Dendritic cell treated with granulocyte-macrophage colony-stimulating factor and Interleukin-4, amounts not matched to agents 40 ng/mL and 50 ng/mL, for 4 days (primary cell): ENCODE data around the gene ADAM12.

Experiments
- H3K27ac Mint-ChIP-seq: one replicate; pipeline ENCODE4 v1.8.0; 2022; ENCODE audit warnings: mild to moderate bottlenecking, mixed read lengths
- H3K27me3 Mint-ChIP-seq: one replicate; pipeline ENCODE4 v1.8.0; 2022; ENCODE audit warnings: mild to moderate bottlenecking, mixed read lengths
- H3K36me3 Mint-ChIP-seq: one replicate; pipeline ENCODE4 v1.8.0; 2022; ENCODE audit warnings: low read depth, mixed read lengths
- H3K4me1 Mint-ChIP-seq: one replicate; pipeline ENCODE4 v1.8.0; 2022; ENCODE audit warnings: low read depth, mixed read lengths
- H3K4me3 Mint-ChIP-seq: one replicate; pipeline ENCODE4 v1.8.0; 2022; ENCODE audit warnings: mild to moderate bottlenecking, moderate library complexity, mixed read lengths
- H3K9me3 Mint-ChIP-seq: one replicate; pipeline ENCODE4 v1.8.0; 2022; ENCODE audit warnings: mixed read lengths
- intact Hi-C: fragments of 100-400 bp; cut with micrococcal nuclease; formaldehyde crosslinking; loops from one replicate; pipeline ENCODE4 v1.15.0; 2022

Gene ADAM12

GRCh38 chr10:126087153-126087680, 301.1 kb downstream of the ADAM12 start:
- no peaks in the 10 kb centered on the region for H3K27me3 Mint-ChIP-seq
- H3K9me3 Mint-ChIP-seq: no peaks in the 10 kb centered on the region
- H3K27ac Mint-ChIP-seq: peak overlapping the region; percentile 67
- no peak overlapping the region for H3K4me3 Mint-ChIP-seq
- H3K4me1 Mint-ChIP-seq: peaks cover 52% of the 10 kb centered on the region
- intact Hi-C loops: no loop called here
- H3K36me3 Mint-ChIP-seq: no peaks in the 10 kb centered on the region

DNA sequence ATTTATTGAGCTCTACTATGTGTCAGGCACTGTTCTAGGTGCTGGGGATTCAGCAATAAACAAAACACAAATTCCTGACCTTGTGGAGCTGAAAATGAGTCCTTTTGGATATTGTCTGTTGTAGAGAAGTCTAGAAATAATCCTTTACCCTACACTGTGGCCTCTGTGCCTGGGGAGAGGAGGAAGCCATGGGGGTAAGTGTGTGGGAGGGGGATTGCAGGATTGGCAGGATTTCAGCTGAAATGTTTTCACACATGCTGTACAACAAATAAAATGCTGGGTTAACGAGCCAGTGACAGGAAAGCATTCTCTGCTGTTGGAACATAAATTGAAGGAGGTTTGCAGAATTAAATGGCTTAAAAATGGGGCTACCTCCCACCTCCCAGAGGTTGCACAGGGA, 302.5 kb downstream of the ADAM12 start:
- Mint-ChIP-seq H3K4me3 (no peak overlapping the region), H3K27ac (no peak overlapping the region), H3K9me3 (no peaks in the 10 kb centered on the region), H3K27me3 (peaks cover 3% of the 10 kb centered on the region), H3K36me3 (no peaks in the 10 kb centered on the region), H3K4me1 (peaks cover 44% of the 10 kb centered on the region)
- intact Hi-C loops: no loop called here

GRCh38 chr10:126084369-126084768, 303.9 kb downstream of the ADAM12 start:
- H3K9me3 Mint-ChIP-seq: no peaks in the 10 kb centered on the region
- H3K27ac Mint-ChIP-seq: no peak overlapping the region
- peaks cover 3% of the 10 kb centered on the region for H3K27me3 Mint-ChIP-seq
- H3K36me3 Mint-ChIP-seq: no peaks in the 10 kb centered on the region
- H3K4me3 Mint-ChIP-seq: no peak overlapping the region
- intact Hi-C loops: no loop called here
- H3K4me1 Mint-ChIP-seq: peaks cover 39% of the 10 kb centered on the region

GRCh38 chr10:126083009-126083408, 305.3 kb downstream of the ADAM12 start:
- peaks cover 25% of the 10 kb centered on the region for H3K4me1 Mint-ChIP-seq
- H3K36me3 Mint-ChIP-seq: no peaks in the 10 kb centered on the region
- peaks cover 5% of the 10 kb centered on the region for H3K27me3 Mint-ChIP-seq
- intact Hi-C loops: no loop called here
- no peaks in the 10 kb centered on the region for H3K9me3 Mint-ChIP-seq
- no peak overlapping the region for H3K27ac Mint-ChIP-seq
- H3K4me3 Mint-ChIP-seq: no peak overlapping the region

- no peak overlapping the region for H3K4me3 Mint-ChIP-seq
Observed at GRCh38 chr10:126081841-126082466, 306.3 kb downstream of the ADAM12 start.

GRCh38 chr10:126080879-126081411, 307.3 kb downstream of the ADAM12 start:
- H3K4me1 Mint-ChIP-seq: peaks cover 18% of the 10 kb centered on the region
- H3K27ac Mint-ChIP-seq: peak overlapping the region; percentile 28
- H3K4me3 Mint-ChIP-seq: no peak overlapping the region
- no peaks in the 10 kb centered on the region for H3K36me3 Mint-ChIP-seq
- H3K27me3 Mint-ChIP-seq: peaks cover 5% of the 10 kb centered on the region
- no peaks in the 10 kb centered on the region for H3K9me3 Mint-ChIP-seq
- intact Hi-C loops: no loop called here

More at GRCh38 chr10:126081841-126082466, 306.3 kb downstream of the ADAM12 start:
- intact Hi-C loops: no loop called here
- Mint-ChIP-seq H3K36me3 (no peaks in the 10 kb centered on the region), H3K27ac (no peak overlapping the region), H3K27me3 (peaks cover 5% of the 10 kb centered on the region), H3K9me3 (no peaks in the 10 kb centered on the region), H3K4me1 (peaks cover 17% of the 10 kb centered on the region)

DNA sequence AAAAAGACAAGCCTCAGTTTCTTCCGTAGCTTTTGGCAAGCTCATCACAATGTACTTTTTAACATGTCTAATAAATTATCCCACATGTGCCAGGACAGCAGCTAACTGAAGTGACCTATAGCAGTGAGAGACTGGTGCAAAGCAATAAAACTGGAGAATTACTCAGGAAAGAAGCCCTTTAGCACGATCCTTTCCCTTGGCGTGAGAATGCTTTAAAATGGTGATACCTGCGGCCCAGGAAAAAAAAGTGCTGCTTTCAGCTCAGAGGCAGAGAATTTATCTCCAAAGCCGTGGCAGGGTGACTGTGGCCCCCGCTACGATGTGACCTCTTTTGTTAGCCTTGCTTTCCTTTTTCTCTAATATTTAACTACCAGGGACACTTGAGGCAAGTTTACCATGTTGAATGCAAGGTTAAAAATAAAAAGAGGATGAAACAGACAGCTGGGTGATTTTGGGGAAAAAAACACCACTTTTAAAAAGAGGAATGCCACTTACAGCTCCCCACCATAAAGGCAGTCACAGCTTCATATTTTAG, 307.9 kb downstream of the ADAM12 start:
- H3K36me3 Mint-ChIP-seq: no peaks in the 10 kb centered on the region
- intact Hi-C loops: no loop called here
- H3K9me3 Mint-ChIP-seq: no peaks in the 10 kb centered on the region
- H3K4me1 Mint-ChIP-seq: peaks cover 15% of the 10 kb centered on the region
- H3K27me3 Mint-ChIP-seq: peaks cover 5% of the 10 kb centered on the region
- H3K27ac Mint-ChIP-seq: no peak overlapping the region
- H3K4me3 Mint-ChIP-seq: no peak overlapping the region

- intact Hi-C loops: no loop called here
- Mint-ChIP-seq H3K9me3 (no peaks in the 10 kb centered on the region), H3K27me3 (peaks cover 19% of the 10 kb centered on the region), H3K4me3 (no peak overlapping the region), H3K36me3 (no peaks in the 10 kb centered on the region), H3K4me1 (peaks cover 14% of the 10 kb centered on the region), H3K27ac (no peak overlapping the region)
Observed at GRCh38 chr10:126075009-126075408, 313.3 kb downstream of the ADAM12 start.

DNA sequence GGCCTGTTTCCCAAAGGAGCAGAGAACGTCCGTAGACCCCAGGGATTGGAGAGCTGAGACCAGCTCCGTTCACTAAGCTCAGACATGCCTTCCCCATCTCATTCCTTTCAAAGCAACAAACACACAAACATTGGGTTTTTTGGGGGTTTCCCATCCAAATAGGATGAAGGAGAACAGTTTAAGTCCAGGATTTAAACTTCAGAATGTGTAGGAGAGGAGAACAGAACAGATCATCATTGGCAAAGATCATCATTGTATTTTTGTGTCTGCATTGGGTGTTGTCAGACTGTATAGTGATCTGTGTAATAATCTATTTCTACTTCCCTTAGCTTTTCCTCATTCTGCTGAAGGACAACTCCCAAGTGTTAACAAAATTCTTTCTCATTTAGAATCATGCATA, 314.0 kb downstream of the ADAM12 start:
- Mint-ChIP-seq H3K4me1 (peaks cover 14% of the 10 kb centered on the region), H3K4me3 (no peak overlapping the region), H3K27ac (no peak overlapping the region), H3K9me3 (no peaks in the 10 kb centered on the region), H3K27me3 (peaks cover 25% of the 10 kb centered on the region), H3K36me3 (no peaks in the 10 kb centered on the region)
- intact Hi-C loops: no loop called here

DNA sequence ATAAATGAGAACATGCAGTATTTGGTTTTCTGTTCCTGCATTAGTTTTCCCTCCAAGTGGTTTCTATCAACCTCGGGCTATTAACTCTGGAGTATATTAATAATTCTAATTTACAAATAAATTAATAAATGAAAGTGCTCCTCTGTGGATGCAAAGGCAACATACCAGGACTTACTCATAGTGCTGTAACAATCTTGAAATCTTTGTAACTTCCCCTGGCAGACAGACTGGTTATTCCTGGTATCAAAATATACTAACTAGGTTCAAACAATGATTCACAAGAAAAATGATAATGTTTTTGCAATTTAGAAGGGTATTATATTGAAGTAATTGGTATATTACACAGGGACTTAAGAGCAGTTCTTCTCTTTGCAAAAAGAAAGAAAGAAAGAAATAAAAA, 314.7 kb downstream of the ADAM12 start:
- H3K4me3 Mint-ChIP-seq: no peak overlapping the region
- H3K36me3 Mint-ChIP-seq: no peaks in the 10 kb centered on the region
- intact Hi-C loops: no loop called here
- no peaks in the 10 kb centered on the region for H3K9me3 Mint-ChIP-seq
- peaks cover 14% of the 10 kb centered on the region for H3K4me1 Mint-ChIP-seq
- H3K27me3 Mint-ChIP-seq: peaks cover 27% of the 10 kb centered on the region
- no peak overlapping the region for H3K27ac Mint-ChIP-seq

DNA sequence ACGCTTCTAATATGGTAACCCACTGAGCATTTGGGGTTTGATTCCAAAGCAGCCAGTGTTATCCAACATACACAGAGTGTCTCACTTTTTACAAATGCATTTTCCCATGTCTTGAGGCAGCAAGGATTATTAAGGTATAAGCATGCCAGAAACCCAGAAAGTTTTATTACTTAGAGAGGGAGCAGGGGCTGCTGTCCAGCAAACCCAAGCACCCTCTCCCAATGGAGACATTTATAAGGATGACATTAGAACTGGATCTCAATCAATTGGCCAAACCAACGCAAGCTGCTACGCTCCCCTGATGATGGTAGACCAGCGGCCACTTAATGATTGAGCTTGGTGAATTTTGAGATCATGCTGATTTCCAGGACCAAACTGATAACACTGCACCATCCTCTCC, 315.7 kb downstream of the ADAM12 start:
- intact Hi-C loops: no loop called here
- Mint-ChIP-seq H3K27ac (no peak overlapping the region), H3K36me3 (no peaks in the 10 kb centered on the region), H3K27me3 (peaks cover 25% of the 10 kb centered on the region), H3K4me1 (peaks cover 14% of the 10 kb centered on the region), H3K9me3 (no peaks in the 10 kb centered on the region), H3K4me3 (no peak overlapping the region)

DNA sequence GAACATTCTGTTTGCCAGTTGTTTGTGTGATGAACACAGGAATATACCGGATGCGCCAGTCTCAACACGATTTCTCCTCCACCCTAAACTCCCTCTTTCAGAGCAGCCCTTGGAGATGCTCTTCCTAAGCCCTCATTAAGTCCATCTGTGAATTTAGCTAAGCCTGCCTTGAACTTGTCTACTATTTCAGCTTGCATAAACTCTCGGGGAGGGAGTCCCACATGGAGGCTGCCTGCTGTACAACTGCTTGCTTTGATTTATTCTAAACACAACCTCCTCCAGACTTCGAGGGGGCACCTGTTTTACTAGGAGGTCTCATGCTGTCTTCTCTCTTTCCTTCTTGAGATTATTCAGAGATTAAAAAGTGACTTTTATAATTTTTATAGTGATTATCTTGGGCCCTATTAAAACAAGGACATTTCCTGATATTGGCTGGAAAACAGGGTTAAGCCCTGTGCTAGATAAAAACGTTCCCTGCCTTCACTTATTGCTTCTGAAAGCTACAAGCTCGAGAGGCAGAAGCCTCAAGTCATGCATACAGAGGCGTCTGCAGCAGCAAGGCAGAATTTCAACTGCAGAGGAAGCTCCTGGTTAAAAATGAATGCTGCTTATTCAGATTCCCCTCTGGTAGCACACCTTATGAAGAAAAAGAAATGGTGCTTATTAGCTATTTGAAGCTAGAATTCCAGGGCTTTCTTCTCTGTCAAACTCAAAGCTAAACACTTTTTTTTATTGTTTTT, 317.6 kb downstream of the ADAM12 start:
- Mint-ChIP-seq H3K4me3 (no peak overlapping the region), H3K27me3 (peaks cover 32% of the 10 kb centered on the region), H3K27ac (no peak overlapping the region), H3K4me1 (peaks cover 14% of the 10 kb centered on the region), H3K36me3 (no peaks in the 10 kb centered on the region), H3K9me3 (no peaks in the 10 kb centered on the region)
- intact Hi-C loops: no loop called here

GRCh38 chr10:126068322-126068721, 320.0 kb downstream of the ADAM12 start:
- H3K4me3 Mint-ChIP-seq: no peak overlapping the region
- peaks cover 32% of the 10 kb centered on the region for H3K27me3 Mint-ChIP-seq
- no peak overlapping the region for H3K27ac Mint-ChIP-seq
- intact Hi-C loops: no loop called here
- no peaks in the 10 kb centered on the region for H3K9me3 Mint-ChIP-seq
- no peaks in the 10 kb centered on the region for H3K36me3 Mint-ChIP-seq
- peaks cover 30% of the 10 kb centered on the region for H3K4me1 Mint-ChIP-seq

DNA sequence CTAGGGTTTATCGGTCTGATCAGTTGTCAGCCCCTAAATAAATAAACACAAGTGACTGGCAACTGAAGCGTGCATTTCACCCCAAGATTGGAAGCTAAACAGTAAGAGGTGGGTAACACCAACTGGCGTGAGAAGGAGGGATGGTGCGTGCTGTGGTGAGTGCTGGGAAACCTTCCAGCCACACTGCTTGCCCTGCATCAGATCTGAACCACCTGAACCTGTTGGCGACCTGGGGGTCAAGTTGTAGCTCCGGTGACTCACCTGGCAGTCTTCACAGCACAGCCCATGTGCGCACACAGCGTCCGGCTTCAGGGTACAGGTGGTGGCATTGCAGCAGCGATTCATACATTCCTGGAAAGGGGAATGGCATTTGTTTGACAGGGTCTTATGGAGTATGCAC, 321.8 kb downstream of the ADAM12 start:
- Mint-ChIP-seq H3K4me1 (peaks cover 47% of the 10 kb centered on the region), H3K4me3 (no peak overlapping the region), H3K36me3 (peaks cover 3% of the 10 kb centered on the region), H3K27me3 (peaks cover 22% of the 10 kb centered on the region), H3K9me3 (peaks cover 4% of the 10 kb centered on the region), H3K27ac (no peak overlapping the region)
- intact Hi-C loops: no loop called here
